Measurements from ENCODE around the gene MAD1L1.

- TF ChIP-seq CTCF (IDR thresholded peaks at IDR 0.05; ENCODE audit: insufficient read depth, low read depth, low read length) (no peak), EZH2 (IDR thresholded peaks at IDR 0.05; ENCODE audit: insufficient read depth, low read length) (no peak)
These were observed 184.7 kb downstream of the MAD1L1 start for GRCh38 chr7:2048006-2048405.
